H1 (cell line): ENCODE results near the gene FRMD4A. TPM values are rescaled to one million over a fixed set of nuclear protein-coding genes. Genes with fewer than 3 reads are reported as not detected.

Experiments
- ATF2 ChIP-seq: IDR thresholded peaks from 2 replicates; pipeline ENCODE4 v1.6.1; 2012; ENCODE audit warnings: low read length, inconsistent platforms
- CBX8 ChIP-seq: fragments of 300-800, 300-1000 bp; sonication (generic); IDR thresholded peaks from 2 replicates; pipeline ENCODE4 v1.7.1; 2016; ENCODE audit warnings: low read depth, low read length, borderline replicate concordance
- CHD7 ChIP-seq: fragments of 300-600 bp; sonication (generic); IDR thresholded peaks from 2 replicates; pipeline ENCODE4 v1.7.1; 2012; ENCODE audit warnings: low read length, moderate library complexity, mild to moderate bottlenecking, inconsistent platforms; ENCODE audit not compliant: insufficient replicate concordance
- KDM1A ChIP-seq: fragments of 200-600, 300-600 bp; sonication (generic); IDR thresholded peaks from 2 replicates; pipeline ENCODE4 v1.7.1; 2016; ENCODE audit warnings: mild to moderate bottlenecking, low read length, borderline replicate concordance
- SP4 ChIP-seq: IDR thresholded peaks from 2 replicates; pipeline ENCODE4 v1.6.1; 2012; ENCODE audit warnings: low read length, inconsistent platforms
- TAF7 ChIP-seq: optimal IDR thresholded peaks from 2 replicates; pipeline ENCODE3; 2011; ENCODE audit warnings: low read depth, mild to moderate bottlenecking, inconsistent platforms, low read length, moderate library complexity, borderline replicate concordance
- USF2 ChIP-seq: IDR thresholded peaks from 2 replicates; pipeline ENCODE4 v1.6.1; 2011; ENCODE audit warnings: low read length, improper control_type of control experiment
- polyA plus RNA-seq, 7 experiments: library from polyadenylated mRNA; depleted of rRNA in 3 of 7; stranded (reverse) in 5 of 7; unstranded in 2 of 7; fragments of >200 nt in 5 of 7; fragments of 200-250 nt in 2 of 7; gene quantifications; 1 replicate in 5 of 7; 2 replicates in 1 of 7; 4 replicates in 1 of 7; pipeline versions ENCODE4 v1.2.1 to v1.2.3, GENCODE V29; 2011 to 2013; ENCODE audit warnings: missing spikeins in 2 of 7, mixed read lengths in 2 of 7
- total RNA-seq: library from RNA; stranded (reverse); fragmentation: NEBNext Ultra II Directional; extraction: Animal tissue kit (Norgen Biotek cat#: 25700); gene quantifications from 2 replicates; pipeline ENCODE4 v1.2.1, GENCODE V29; 2021

Gene FRMD4A
- total and polyA plus RNA-seq, 2 of the 8 experiments (the other 6 are each of a cell fraction or from before 2014, with no cell fraction given), result 38.6 to 39.6 TPM

- TF ChIP-seq CHD7 (no peak), TAF7 (no peak), KDM1A (no peak), USF2 (no peak), SP4 (no peak), CBX8 (no peak), ATF2 (no peak)
These were observed 368.9 kb downstream of the FRMD4A start (continued) for GRCh38 chr10:13961853-13962252.
